Panc1 (cell line): ENCODE results near the gene SEC14L5.

Experiments used
- POLR2AphosphoS5 ChIP-seq: IDR thresholded peaks from 2 replicates; pipeline ENCODE4 v1.6.1; 2012; ENCODE audit warnings: mild to moderate bottlenecking, low read depth, low read length, moderate library complexity
- REST ChIP-seq, 2 experiments: IDR thresholded peaks; 2 replicates each; pipeline ENCODE4 v1.6.1; 2011 to 2012; ENCODE audit warnings: low read depth in 2 of 2, control low read depth in 1 of 2, low read length in 1 of 2, mild to moderate bottlenecking in 1 of 2, moderate library complexity in 1 of 2; ENCODE audit not compliant: insufficient read depth in 1 of 2
- SIN3A ChIP-seq: IDR thresholded peaks from 2 replicates; pipeline ENCODE4 v1.6.1; 2012; ENCODE audit warnings: low read depth, mild to moderate bottlenecking, low read length, moderate library complexity, borderline replicate concordance; ENCODE audit not compliant: insufficient read depth
- TCF7L2 ChIP-seq: IDR thresholded peaks from 2 replicates; pipeline ENCODE4 v1.6.1; 2011; ENCODE audit warnings: mild to moderate bottlenecking, low read depth, low read length, inconsistent platforms
- TF ChIP-seq, protein P1 (sequence below): fragments of 450-650 bp; IDR thresholded peaks from 2 replicates; pipeline ENCODE4 v1.5.1; 2017; ENCODE audit warnings: mild to moderate bottlenecking

DNA sequence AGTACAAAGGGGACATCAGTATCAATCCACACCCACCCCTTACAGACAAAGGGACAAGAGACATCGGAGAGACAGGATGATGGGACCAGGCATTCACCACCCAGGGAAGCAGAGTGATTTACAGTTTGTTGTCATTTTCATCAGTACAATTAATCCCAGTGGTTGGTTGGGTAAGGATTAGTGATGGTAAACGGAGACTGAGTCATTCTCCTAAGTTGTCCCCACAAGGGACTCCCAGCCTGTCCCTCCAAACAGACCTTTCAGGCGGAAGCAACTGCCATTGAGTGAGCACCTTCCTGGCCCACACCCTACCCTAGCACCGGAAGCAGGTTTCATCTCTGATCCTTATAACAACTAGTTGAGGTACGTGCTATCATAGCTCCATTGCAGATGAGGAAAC lies 32.3 kb upstream of the SEC14L5 start:
- TF ChIP-seq, protein P1, sequence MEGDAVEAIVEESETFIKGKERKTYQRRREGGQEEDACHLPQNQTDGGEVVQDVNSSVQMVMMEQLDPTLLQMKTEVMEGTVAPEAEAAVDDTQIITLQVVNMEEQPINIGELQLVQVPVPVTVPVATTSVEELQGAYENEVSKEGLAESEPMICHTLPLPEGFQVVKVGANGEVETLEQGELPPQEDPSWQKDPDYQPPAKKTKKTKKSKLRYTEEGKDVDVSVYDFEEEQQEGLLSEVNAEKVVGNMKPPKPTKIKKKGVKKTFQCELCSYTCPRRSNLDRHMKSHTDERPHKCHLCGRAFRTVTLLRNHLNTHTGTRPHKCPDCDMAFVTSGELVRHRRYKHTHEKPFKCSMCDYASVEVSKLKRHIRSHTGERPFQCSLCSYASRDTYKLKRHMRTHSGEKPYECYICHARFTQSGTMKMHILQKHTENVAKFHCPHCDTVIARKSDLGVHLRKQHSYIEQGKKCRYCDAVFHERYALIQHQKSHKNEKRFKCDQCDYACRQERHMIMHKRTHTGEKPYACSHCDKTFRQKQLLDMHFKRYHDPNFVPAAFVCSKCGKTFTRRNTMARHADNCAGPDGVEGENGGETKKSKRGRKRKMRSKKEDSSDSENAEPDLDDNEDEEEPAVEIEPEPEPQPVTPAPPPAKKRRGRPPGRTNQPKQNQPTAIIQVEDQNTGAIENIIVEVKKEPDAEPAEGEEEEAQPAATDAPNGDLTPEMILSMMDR = no peak
- TF ChIP-seq REST (IDR thresholded peaks at IDR 0.05; ENCODE audit: insufficient read depth in 1 of 2, low read depth in 2 of 2, low read length in 1 of 2) (no peak), TCF7L2 (no peak), SIN3A (no peak), POLR2AphosphoS5 (no peak)
